Stimulated activated CD4-positive, alpha-beta T cell treated with anti-CD3 and anti-CD28 coated beads, Interleukin-4, amount 100 ng/mL, for 48 hours (primary cell): ENCODE measurements around the gene LRRC74A.

Experiments
- DNase-seq, 2 donors: peaks; one replicate each; pipeline ENCODE4 v3.0.0-alpha.2; 2020; ENCODE audit warnings: low read depth in 2 of 2

LRRC74A gene

DNA sequence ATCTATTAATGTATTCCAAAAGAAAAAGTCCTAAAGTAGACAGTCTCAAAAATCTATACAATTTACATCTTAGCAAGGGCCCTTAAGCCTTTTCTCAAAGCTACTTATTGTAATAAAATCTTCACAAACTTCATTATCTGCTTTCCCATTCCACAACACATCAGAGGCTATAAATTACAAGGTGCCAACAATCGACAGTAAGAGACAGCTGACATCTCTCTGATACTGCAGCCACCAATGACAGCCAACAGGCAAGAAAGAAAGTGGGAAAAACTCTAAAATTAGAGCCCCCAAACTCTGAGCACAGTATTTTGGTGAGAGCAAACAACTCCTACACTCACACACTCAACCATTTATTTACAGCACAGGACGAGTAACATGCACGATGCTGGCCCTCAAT is 15.7 kb upstream of the LRRC74A start:
- DNase-seq: no peak

DNA sequence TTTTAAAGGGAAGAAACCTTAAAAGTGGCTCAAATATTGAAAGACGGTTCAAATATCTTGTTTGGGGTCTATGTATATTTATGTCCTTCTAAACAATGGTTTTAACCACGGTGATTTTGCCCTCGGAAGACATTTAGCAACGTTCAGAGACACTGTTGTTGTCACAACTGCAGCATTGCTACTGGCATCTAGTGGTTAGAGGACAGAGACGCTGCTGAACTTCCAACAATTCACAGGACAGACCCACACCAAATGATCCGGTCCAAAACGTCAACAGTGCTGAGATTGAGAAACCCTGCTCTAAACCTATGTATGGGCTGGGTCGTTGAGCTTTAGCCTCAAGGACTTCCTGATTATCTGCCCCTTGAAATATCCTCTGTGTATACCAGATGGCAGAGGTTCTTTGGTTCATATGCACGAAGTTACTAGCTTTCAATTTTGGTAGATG is 15.2 kb upstream of the LRRC74A start:
- no peak for DNase-seq

DNA sequence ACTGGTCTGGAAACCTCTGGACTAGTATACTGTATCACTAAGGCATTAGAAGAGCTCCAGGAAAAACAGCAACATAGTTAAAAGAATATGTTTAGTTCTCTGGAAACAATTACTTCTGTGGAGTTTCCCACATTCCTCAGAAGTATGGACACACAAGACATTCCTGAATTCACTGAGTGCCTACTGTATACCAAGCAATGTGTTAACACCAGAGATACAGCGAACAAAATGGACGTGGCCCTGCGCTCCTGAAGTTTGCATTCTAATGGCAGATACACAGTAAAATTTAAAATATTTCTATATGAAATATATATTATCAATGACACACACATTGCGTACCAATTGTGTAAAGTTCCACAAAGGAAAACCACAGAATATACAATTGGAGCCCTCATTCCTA is 14.6 kb upstream of the LRRC74A start:
- DNase-seq: no peak

DNA sequence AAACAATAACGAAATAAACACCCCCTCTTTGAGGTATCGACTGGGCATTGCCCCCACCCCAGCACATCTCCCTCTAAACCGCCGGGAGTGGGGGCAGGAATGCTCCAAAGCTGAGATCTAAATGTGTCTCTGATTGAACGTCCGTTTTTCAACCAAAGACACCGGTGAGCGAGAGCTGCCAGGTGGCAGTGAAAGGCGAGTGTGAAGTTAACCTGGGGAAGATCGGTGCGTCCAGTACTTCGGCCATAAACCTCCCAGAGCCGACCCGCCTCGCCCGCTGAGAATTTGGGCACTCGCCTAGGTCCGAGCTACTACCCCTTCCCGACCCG is 14.2 kb upstream of the LRRC74A start:
- peak in 1 of 2 donors; percentile 1 for DNase-seq

DNA sequence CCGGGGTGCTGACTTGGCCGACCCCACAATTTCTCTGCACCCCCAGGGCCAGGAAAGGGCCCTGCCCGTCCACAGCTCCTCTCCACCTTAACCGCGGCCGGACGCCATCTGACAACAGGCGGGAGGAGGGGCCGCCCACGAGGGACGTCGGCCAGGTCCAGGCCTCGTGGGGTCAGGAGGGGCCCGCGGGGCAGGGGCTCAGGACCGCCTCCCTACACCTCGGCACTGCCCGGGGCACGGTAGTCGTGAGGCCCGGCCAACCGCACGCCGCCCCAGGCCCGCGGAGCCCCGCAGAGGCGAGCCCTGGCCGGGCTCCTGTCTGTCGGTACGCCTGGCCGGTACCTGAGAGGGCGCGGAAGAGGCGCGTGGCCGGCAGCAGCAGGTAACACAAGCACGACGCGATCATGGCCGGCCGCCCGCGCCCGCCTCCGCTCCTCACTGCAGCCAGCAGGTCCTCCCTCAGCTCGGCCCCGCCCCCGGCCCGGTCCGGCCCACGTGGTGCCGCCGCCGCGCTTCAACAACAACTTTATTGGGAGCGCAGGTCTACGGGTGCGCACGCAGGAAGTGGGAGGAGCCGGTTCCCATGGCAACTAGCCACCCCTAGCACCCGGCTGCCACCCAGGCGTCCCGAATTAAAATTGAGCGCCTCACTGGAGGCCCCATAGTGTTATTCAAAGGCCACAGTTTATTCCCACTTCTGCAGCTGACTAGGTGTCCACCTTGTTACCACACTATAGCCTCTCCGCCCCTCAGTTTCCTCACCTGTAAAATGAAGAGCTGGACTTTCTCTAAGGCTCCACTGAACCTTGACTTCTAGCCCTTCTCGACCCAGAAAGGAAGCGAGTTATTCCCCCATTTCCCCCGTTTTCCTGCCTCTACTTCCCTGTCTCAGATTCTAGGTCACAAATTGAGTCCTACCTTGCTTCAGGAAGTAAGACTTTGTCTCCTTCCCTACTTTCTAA is 13.5 kb upstream of the LRRC74A start, which contains the start of gene ANGEL1:
ANGEL1 (minus strand) TSS at position 461 of the 962 bp plus-strand sequence; CDS start at position 406, 55 bp downstream.
- peak; percentile 93 to 96 for DNase-seq

DNA sequence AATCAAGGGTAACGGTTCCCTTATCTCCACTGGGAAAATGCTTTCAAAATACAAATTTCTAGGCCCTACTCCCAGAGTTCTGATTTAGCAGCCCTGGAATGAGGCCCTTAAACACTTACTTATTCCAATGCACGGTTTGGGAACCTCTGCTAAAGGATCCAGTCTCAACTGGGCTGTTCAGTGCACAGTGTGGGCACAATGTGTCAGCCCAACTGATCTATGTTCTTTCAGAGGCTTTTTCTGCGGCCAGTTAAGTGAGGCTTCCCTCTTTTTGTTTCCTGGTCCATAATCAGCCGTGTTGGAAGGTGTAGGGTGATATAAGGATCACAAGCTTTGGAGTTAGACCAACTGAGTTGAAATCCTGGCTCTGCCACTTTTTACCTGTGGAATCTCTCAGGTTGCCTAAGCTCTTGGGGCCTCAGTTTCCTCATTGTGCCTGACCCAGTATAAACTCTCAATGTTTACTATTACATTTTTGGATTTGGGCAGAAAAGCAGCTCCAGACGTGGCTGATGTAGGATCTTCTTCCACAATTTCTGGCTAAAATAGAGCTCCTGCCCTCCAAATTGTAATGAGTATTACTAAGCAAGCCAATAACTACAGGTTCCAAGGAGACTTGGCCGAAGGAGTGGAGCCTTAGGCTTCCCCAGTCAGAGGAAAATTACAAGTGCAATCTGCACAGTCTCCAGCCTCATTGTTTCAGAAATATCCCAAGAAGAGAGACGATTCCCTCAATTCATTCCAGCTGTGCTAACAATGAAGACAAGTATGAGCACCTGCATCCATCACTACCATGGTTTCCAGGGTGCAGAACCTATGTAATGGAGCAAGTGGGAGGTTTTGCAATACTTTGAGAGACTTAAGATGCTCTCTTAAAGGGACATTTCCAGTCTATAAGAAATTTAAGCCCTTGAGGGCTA is 11.2 kb upstream of the LRRC74A start:
- no peak for DNase-seq

DNA sequence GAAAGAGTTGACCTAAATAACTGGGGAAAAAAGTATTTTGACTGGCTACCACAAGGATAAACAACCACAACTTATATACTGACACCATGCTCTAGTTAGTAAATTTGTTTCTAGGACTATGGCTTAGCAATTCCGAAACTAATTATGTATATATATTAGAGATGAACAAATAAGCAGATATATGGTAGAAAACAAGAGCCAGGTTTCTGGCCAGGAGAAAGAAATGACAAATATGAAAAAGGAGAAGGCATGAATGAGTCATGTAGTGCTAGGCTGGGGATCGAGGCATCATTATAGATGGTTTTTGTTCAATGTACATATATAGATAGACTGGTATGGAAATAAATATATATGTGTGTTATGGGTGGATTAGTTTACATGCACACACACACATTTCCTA is 5.5 kb upstream of the LRRC74A start:
- no peak for DNase-seq

DNA sequence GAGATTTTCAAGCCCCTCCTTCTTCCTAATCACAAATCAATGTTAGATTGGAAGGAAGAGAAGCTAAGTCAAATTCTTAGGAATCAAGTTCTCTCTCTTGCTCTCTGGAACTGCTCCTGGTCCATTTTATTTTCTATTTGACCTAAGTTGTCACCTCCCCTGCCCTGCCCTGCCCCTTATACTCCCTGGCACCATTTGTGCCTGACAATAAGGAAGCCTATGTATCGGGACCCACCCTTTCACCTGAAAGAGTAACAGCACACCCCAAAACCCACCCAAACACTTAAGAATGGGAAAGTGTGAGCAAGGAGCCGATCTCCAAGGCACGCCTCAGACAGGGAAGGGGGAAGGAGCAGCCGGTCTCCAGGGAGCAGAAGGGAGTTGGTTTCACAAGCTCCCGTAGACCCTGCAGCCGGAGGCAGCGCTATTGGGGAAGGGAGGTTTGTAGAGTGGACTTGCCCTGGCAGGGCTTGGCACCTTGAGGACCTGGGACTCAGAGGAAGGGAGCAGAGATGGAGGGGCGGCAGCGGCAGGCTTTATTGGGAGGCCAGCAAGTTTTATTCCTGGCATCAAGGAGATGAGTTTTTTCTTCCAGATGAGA is 1.6 kb downstream of the LRRC74A start:
- no peak for DNase-seq

DNA sequence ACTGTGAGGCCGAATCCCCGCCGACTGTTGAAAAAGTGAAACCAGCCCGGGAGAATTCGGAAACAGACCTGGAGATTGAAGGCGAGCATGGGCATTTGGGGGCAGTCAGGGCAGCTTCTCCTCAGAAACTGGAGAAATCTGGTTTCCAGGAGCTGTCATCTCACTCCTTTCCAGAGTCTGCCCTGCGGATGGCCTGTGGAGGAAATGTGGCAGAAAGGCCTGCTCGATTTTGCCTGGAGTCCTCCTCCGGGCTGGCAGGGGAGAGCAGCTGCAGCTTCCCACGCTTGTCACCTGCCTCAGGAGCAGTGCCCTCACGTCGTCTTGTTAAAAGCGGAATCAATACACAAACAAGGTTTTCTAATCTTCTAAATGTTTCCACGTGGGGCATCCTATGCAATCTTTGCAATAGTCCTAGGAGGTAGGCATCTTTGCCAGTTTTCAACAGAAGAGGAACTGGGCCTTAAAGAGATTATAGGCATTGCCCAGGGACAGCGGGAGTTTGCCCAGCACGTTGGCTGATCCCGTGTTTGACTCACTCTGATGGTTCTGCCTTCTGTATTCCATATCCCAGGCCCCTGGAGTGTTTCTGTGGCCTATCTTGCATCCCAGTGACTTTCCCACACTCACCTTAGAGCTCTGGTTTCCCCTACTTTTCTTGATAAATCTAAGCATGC is 2.3 kb downstream of the LRRC74A start:
- no peak for DNase-seq

DNA sequence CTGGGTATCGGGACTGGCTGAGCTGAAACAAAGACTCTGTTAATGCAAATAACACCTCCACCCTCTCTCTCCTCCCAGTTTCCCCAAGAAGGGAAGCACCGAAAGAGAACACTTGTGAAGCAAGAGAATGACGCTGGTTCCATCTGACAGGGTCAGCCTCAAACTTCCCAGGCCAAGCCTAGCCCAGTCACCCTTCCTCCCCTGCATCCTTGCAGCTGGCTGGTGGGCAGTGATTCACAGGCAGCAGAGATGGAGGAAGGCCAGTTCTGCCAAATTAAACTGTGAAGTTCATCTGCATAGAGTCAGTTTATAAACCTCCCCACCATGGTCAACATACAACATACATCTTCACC is 2.8 kb downstream of the LRRC74A start:
- DNase-seq: no peak

DNA sequence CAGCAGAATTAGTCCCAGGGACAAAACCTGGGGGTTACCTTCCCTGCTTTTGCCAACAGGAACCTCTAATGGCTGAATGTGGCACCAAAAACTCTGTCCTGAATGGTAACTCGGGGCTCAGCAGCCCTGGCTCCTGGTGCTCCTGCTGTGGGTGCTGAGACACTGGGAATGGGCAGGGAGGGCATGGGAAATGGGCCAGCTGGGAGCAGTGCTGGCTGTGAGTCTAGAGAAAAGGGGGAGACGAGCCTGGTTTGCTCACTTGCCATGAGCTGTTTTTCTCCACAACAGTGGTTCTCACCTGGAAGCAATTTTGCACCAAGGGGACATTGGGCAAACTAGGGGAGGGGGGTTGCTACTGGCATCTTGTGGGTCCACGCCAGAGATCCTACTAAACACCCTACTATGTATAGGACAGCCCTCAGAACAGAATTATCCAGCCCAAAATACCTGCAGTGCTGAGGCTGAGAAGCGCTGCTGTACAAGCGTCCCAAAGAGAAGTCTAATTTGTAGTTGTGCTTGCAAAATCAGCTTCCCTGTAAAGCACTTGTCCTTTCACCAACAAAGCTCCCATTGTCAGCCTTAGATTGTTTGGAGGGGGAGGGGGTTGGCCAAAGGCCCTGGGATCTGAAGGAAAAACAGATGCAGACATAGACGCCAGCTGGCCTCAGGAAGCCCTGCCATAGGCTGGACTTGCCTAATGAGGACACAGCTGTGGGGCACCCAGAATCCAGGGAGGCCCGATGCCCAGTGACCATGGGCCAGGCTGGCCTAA is 3.6 kb downstream of the LRRC74A start:
- no peak for DNase-seq

DNA sequence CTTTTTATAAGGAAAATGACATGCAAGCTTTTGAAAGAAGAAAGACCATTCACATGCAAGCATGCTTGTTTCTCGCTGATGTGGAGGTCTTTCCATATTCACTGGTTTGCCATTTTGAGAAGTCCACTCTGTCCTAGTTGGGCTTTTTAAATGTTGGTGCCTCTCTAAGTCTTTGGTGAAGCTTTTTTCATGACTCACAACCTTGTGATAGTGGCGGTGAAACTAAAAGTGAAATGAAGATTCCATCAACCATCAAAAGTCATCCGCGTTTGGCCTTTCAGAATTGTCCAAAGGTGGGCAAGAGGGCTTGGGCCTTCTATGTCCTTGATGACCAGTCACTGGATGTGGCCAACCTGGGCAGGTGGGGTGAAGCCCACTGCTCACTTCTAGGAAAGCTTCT is 4.3 kb downstream of the LRRC74A start:
- no peak for DNase-seq

DNA sequence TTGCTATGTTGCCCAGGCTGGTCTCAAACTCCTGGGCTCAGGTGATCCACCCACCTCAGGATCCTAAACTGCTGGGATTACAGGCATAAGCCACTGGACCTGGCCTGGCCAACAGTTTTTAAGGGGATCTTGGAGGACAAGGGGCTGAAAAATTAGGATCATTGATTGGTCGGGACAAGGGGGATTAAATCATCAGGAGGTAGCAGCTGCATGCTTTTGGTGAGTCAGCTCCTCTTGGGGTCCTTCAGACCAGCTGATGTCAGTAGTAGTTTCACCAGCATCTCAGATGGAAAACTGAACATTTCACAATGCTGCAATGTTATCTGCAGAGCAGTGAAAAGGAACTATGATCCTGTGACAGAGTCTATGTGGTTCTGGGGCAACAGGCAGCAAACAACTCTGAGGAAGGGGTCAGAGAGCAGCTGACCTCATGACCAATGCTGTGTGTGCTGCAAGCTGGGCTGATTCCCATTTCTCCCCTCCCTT is 6.3 kb downstream of the LRRC74A start:
- DNase-seq: no peak

DNA sequence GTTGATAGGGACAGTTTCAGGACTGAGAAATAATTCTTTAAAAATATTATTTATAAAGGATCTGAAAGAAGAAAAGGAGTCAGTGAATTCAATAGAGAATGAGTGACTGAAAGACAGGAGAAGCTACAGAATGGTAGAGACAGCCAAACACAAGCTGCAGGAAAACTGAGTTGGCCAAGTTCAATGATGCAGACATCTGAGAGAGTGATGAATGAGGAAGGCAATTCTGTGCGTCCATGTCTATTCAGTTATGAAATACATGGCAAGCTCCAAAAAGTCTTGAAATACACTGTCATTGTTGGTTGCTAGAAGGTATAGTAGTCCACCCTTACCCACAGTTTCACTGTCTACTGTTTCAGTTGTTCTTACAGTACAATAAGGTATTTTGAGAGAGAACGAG is 6.8 kb downstream of the LRRC74A start:
- DNase-seq: no peak

DNA sequence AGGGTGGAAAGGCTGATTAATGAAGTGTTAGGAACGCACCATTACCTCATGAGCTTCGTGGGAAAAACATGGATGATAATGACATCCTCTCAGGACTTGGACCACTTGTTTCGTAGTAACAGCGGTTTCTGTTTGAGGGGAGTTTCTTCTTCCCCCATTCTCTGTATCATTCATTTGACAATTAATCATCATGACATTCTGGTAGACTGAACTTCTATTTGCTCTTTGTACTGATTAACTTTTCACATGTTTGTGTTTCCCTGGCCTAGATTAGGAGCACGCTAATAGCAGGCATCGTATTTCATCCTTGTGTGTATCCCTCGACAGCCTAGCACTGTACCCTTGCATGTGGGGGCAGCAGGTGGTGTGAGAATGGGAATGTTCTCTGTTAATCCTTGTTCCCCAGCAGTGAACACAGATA is 8.0 kb downstream of the LRRC74A start:
- no peak for DNase-seq

DNA sequence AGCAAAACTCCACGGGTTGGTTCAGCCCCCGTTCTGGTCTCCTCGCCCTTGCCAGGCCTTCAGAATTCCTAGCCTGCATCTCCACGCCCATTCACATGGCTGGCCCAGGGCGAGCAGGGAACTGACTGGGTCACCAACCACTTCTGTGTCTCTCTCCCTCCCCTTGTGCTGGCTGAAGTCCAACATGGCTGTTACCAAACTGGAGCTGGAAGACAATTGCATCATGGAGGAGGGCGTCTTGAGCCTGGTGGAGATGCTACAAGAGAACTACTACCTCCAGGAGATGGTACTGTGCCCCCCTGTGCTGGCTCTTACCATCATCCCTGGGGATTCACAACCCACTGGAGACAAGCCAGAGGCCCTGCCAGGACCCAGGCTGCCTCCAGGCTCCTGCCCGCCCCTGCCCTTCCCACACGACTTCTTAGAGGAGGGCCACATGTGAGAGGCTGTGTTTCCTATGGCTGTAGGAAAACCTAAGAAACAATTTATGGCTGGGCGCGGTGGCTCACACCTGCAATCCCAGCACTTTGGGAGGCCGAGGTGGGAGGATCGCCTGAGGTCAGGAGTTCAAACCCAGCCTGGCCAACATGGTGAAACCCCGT is 9.9 kb downstream of the LRRC74A start:
- DNase-seq: no peak

DNA sequence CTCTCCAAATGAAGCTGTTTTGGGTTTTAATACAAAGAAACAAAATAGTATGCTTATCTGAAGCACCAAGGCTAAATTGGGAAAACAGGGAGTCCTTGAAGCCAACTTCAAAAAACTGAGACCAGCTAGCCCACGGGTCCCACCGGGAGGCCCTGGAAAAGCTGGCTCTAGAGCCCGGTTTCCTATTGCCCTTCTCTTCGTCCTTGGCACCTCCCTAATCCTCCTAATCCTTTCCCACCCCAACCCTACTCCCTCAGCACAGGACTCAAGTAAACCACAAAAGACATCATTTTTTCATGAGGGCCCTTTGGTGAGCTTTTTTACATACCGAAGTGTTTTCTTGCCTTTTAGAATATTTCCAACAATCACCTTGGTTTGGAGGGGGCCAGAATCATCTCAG is 11.3 kb downstream of the LRRC74A start:
- DNase-seq: no peak

DNA sequence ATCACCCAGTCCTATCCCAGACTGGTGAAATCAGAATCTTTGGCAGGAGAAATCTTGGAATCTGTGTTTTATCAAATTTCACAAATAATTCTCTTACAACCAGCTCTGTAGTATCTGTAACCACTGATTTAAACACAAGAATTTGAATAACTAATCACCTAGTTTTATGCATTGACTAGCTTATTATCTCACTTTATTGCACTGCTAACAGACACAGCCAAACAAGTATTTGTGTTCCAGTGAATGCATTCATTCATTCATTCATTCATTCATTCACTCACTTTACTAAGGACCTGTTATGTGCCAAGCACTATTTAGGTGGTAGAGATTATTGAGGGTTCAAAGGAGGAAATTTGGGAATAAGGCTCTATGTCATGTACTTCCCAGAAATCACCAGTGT is 16.2 kb downstream of the LRRC74A start:
- DNase-seq: no peak

DNA sequence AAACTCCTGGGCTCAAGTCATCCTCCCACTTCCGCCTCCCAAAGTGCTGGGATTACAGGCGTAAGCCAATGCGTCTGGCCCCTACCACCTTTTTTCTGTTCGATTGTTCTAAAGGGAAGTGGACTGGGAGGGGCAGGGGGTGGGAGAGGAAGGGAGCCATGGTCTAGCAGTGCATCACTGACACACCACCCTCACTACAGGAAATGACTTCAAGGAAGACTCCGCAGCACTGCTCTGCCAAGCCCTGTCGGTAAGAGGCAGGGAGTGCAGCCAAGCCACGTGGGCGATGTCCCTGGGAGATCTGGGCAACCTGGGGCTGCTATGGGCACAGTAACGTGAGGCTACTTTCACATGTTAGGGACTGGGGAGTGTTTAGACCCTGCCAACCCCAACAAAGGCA is 18.0 kb downstream of the LRRC74A start:
- peak; percentile 53 to 57 for DNase-seq

DNA sequence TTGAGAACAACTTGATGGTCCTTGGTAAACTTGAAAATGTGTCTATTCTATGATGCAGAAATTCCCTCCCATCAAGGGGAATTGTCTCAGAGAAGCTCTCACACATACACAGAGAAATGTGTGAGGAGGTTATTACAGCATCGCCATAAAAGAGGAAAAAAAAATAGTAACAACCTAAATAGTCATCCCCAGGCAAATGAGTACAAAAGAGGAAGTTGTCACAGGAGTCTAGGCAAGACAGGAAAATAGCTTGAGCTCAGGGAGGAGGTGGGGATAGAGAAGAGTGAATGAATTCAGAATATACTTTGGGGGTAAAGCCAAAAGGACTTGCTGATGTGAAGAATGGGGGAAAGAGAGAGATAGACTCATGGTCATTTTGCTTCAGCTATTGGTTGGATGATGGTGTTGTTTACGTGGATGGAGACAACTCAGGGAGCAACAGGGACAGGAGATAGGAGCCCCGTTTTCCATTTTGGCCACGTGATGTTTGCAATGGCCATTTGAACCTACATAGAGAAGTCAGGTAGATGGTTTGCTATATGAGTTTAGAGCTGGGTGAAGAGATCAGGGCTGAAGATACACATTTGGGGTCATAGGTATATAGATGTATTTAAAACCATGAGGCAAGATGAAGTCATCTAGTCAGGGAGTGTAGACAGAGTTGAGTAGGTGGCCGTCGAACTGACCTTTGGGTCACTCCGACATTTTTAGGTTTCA is 20.3 kb downstream of the LRRC74A start:
- no peak for DNase-seq
